ENCODE results near the gene KRTDAP.

Gene KRTDAP

GRCh38 chr19:35490364-35490763 is at the start of gene KRTDAP:
TSS of gene KRTDAP (minus strand) at chr19:35490464. CDS start at chr19:35490442, 22 bp downstream.
- DNase-seq: no peak

- DNase-seq: no peak
Measured at GRCh38 chr19:35539850-35540249, 49.6 kb upstream of the KRTDAP start.

GRCh38 chr19:35539314-35539713 is 49.0 kb upstream of the KRTDAP start:
- DNase-seq: no peak

GRCh38 chr19:35534803-35535480 is 44.7 kb upstream of the KRTDAP start:
- DNase-seq: no peak

- peak; percentile 27 to 31 for DNase-seq
Measured at GRCh38 chr19:35533822-35534392, 43.6 kb upstream of the KRTDAP start.

- DNase-seq: no peak
Measured at GRCh38 chr19:35533201-35533821, 43.0 kb upstream of the KRTDAP start, which contains the start of gene GAPDHS. TSS of gene GAPDHS (plus strand) at chr19:35533456. CDS start at chr19:35533528, 72 bp downstream.

- no peak for DNase-seq
Measured at GRCh38 chr19:35531291-35531690, 41.0 kb upstream of the KRTDAP start.

GRCh38 chr19:35529241-35530218 is 39.3 kb upstream of the KRTDAP start:
- no peak for DNase-seq

GRCh38 chr19:35528218-35529038 is 38.2 kb upstream of the KRTDAP start, which contains the start of gene SBSN:
TSS of gene SBSN (minus strand) at chr19:35528311. CDS start at chr19:35528281, 30 bp downstream.
- DNase-seq: no peak

- DNase-seq: no peak
Measured at GRCh38 chr19:35525873-35526272, 35.6 kb upstream of the KRTDAP start.

- no peak for DNase-seq
Measured at GRCh38 chr19:35524181-35524837, 34.0 kb upstream of the KRTDAP start.

GRCh38 chr19:35522745-35523327 is 32.6 kb upstream of the KRTDAP start:
- no peak for DNase-seq

GRCh38 chr19:35521124-35521743 is 31.0 kb upstream of the KRTDAP start:
- no peak for DNase-seq

- DNase-seq: no peak
Measured at GRCh38 chr19:35519291-35519690, 29.0 kb upstream of the KRTDAP start.

- DNase-seq: no peak
Measured at GRCh38 chr19:35518313-35518712, 28.0 kb upstream of the KRTDAP start.

- DNase-seq: no peak
Measured at GRCh38 chr19:35517342-35517741, 27.1 kb upstream of the KRTDAP start.

- DNase-seq: no peak
Measured at GRCh38 chr19:35516310-35516709, 26.0 kb upstream of the KRTDAP start.

GRCh38 chr19:35514282-35514809 is 24.1 kb upstream of the KRTDAP start:
- DNase-seq: no peak

- DNase-seq: no peak
Measured at GRCh38 chr19:35513628-35514281, 23.5 kb upstream of the KRTDAP start, which contains the start of gene DMKN. TSS of gene DMKN (minus strand) at chr19:35513649. CDS start at chr19:35513475, 174 bp downstream.
